ENCODE data around the gene ALDH1A2.

GRCh38 chr15:58083526-58083925 lies 18.0 kb upstream of the ALDH1A2 start:
- TF ChIP-seq, protein P1, sequence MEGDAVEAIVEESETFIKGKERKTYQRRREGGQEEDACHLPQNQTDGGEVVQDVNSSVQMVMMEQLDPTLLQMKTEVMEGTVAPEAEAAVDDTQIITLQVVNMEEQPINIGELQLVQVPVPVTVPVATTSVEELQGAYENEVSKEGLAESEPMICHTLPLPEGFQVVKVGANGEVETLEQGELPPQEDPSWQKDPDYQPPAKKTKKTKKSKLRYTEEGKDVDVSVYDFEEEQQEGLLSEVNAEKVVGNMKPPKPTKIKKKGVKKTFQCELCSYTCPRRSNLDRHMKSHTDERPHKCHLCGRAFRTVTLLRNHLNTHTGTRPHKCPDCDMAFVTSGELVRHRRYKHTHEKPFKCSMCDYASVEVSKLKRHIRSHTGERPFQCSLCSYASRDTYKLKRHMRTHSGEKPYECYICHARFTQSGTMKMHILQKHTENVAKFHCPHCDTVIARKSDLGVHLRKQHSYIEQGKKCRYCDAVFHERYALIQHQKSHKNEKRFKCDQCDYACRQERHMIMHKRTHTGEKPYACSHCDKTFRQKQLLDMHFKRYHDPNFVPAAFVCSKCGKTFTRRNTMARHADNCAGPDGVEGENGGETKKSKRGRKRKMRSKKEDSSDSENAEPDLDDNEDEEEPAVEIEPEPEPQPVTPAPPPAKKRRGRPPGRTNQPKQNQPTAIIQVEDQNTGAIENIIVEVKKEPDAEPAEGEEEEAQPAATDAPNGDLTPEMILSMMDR (IDR thresholded peaks at IDR 0.05; ENCODE audit: low read depth, low read length) = no peak
- no peak for TF ChIP-seq EZH2phosphoT487 (IDR thresholded peaks at IDR 0.05; ENCODE audit: low read depth)

Data from OCI-LY3 (cell line).